ENCODE measurements around the gene DROSHA.
"Not testable (repeated sequence)": the region's sequence is repeated elsewhere in the genome, so short reads cannot be mapped to it uniquely, and the experiment has no call there.

Gene DROSHA

DNA sequence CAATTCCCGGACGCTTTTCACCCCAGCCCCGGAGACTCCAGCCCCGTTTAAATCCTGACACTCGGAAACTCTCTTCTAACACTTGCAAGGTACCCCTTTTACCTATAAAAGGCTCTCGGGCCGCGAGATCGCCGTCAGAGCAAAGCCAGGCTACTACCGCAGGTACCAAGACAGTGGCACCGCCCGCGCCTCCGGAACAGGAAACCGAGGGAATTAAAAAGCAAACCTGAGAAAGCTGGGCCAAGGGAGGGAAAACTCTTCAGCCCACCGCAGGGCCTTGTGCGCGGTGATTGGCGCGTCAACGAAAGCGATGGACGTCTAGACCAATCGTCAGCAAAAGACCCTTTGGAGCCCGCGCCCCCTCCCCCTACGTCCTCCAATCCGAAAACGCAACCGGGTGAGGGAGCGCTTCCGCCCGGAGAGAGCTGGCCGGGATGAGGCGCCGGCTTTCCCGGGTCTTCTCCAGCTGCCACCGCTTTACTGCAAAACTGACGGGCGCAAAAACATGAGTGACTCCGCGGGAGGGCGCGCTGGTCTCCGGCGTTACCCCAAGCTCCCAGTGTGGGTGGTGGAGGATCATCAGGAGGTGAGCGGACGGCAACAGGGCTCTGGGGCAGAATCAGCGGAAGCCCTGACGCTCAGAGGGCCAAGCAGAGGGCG is at the start of gene DROSHA, which contains the start of gene C5orf22:
Gene DROSHA, minus strand, starts transcription at position 206 of the 660 bp plus-strand sequence. CDS start 3,034 bp downstream, outside the sequence.
Gene C5orf22, plus strand, starts transcription at position 414 of the 660 bp plus-strand sequence. Its CDS starts 92 bp downstream, at position 506.
- DNase-seq, result peak; percentile 98

DNA sequence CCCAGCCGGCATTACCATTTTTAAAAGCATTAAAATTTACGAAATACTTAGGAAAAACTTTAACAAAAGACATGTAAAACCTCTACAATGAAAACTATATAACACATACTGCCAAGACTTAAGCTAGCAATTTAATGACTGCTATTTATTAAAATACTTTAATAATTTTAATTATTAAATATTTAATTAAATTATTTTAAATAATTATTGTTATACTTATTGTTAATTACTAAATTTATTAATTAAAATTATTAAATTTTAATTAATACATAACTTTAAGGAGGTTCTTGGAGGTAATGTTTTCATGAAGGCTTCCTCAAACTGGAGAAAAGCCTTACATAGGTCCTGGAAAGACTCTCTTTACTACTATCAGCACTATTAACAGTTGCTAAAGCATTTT is 47.7 kb upstream of the DROSHA start:
- no peak for DNase-seq

GRCh38 chr5:31577438-31577837 is 45.5 kb upstream of the DROSHA start:
- DNase-seq, result no peak

- no peak for DNase-seq
Observed at GRCh38 chr5:31574772-31575171, 42.9 kb upstream of the DROSHA start.

DNA sequence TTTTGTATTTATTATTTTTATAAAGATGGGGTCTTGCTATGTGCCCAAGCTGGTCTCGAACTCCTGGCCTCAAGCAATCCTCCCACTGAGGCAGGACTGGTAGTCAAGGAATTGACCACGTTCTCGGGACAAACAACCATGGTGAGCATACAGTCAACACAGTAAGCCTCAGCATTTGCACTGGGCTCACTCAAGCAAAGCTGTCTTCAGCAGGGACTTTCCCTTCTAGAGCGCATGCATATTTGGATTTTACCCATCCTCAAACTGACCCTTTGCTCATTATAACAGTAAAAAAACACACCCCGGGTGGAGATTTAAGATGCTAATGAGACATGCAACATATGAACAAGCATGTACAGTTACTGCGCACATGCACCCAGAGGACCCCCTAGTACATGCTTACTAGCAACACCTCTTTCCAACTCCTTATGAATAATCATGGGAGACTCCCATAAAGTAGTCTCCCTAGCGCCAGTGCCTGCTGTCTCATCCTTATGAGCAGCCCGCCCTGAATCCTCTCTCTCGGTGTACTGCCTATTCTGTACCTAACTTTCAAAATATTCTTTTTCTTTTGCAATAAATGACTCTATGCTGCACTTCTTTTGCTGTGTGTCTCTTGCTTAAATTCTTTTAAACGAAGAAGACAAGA is 41.7 kb upstream of the DROSHA start:
- DNase-seq, result no peak

DNA sequence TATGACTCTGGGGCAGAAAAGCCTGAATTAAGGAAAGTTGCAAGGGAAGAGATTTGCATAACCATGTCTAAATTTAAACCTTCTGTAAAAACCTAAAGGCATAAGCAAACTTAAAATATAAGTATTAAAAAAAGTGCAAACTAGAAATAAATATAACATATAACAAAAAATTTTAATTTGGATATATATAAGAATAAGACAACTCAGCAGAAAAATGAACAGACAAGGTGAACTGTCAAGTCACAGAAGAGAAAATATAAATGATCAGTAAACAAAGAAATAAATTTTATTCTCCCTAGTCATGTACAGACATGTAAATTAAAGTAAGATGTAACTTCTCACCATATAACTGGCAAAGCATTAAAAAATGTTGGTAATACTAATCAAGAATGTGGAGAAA is 37.2 kb upstream of the DROSHA start:
- DNase-seq, result no peak

- no peak for DNase-seq
Observed at GRCh38 chr5:31568302-31568835, 36.5 kb upstream of the DROSHA start.

- not testable (repeated sequence) for DNase-seq
Observed at GRCh38 chr5:31566362-31566761, 34.5 kb upstream of the DROSHA start.

GRCh38 chr5:31563216-31563615 is 31.3 kb upstream of the DROSHA start:
- no peak for DNase-seq

- DNase-seq, result no peak
Observed at GRCh38 chr5:31561946-31562345, 30.1 kb upstream of the DROSHA start.

GRCh38 chr5:31559942-31560341 is 28.0 kb upstream of the DROSHA start:
- no peak for DNase-seq

GRCh38 chr5:31556461-31556860 is 24.6 kb upstream of the DROSHA start:
- no peak for DNase-seq

DNA sequence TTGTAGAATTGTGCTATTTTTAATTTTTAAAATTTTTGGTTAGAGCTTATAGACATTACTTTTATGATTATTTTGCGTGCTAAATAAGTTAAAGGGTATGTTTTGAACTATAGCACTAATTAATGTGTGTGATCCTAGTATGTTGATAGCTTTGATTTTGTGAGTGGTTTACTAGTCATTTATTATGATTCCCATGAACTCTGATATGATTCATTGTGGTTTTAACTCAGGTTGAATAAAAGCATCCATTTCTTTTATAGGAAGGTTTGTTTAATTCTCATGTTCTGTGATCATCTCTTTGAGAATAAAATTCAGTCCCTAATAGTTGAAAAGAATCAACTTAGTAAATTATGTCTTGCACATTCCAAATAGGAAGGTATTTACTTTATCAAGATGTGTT is 22.7 kb upstream of the DROSHA start:
- no peak for DNase-seq

- no peak for DNase-seq
Observed at GRCh38 chr5:31553863-31554262, 22.0 kb upstream of the DROSHA start.

DNA sequence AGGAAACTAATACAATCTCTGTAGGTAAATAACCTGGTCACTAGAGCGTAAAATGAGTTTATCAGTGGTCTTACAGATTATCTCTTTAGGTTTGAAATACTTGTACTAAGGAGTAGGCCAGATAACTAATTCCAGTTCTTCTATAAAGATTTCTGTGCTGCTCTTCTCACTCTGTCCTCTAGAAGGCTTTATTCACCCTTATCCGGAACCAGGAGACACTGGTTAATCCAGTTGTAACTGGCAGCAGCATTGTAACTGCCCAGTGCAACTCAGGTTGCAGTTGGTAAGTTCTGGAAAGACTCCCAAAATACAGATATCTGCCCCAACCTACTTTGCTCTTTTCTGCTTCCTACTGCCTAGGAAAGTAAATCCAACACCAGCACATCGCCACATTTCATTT is 20.0 kb upstream of the DROSHA start:
- DNase-seq, result no peak

DNA sequence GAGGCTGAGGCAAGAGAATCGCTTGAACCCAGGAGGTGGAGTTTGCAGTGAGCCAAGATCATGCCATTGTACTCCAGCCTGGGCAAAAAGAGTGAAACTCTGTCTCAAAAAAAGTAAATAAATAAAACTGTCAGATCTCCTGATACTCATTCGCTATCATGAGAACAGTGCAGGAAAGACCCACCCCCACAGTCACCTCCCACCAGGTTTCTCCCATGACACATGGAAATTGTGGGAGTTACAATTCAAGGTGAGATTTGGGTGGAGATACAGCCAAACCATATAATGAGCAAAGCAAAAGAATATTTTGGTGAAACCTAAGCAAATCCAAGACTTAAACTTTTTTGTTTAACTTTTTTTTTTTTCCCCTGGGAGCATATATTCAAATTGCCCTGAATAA is 17.2 kb upstream of the DROSHA start:
- not testable (repeated sequence) for DNase-seq

GRCh38 chr5:31537851-31538250 is 6.0 kb upstream of the DROSHA start:
- peak; percentile 56 for DNase-seq

- DNase-seq, result no peak
Observed at GRCh38 chr5:31537349-31537748, 5.5 kb upstream of the DROSHA start.

DNA sequence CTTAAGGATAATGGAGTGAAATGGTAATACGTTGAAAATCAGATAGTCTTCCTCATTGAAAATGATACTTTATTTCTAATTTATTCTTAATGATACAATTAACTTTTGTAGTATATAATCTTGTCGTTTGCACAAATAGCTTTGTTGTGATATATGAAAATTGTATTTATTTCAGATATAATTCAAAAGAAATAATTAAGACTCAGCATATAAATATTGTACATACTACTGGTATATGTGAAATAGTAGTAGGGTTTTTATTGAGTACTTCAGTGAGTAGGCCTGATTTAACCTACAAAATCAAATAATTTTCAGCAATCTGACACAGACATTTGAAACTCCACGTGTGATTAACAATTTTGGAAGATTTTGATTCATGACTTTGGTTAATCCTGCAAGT is 5.0 kb upstream of the DROSHA start:
- no peak for DNase-seq

DNA sequence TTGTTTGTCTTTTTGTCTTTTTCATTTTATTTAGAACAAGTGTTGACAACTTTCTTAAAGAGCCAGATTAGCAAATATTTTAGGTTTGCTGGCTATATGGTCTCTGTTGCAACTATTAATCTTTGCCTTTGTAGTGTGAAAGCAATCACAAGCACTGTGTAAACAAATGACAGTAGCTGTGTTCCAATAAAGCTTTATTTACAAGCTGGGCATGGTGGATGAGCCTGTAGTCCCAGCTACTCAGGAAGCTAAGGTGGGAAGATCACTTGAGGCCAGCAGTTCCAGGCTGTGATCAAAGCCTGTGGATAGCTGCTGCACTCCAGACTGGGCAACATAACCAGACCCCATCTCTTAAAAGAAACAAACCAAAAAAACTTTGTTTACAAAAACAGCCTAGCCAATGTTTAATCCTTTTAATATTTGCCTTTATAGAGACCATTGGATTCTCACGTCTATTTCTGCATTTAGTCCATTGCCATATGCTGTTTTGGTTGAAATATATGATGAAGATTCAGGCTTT is 2.7 kb upstream of the DROSHA start:
- DNase-seq, result no peak

GRCh38 chr5:31531543-31531887 is 378 bp downstream of the DROSHA start:
- DNase-seq, result peak; percentile 12

DNA sequence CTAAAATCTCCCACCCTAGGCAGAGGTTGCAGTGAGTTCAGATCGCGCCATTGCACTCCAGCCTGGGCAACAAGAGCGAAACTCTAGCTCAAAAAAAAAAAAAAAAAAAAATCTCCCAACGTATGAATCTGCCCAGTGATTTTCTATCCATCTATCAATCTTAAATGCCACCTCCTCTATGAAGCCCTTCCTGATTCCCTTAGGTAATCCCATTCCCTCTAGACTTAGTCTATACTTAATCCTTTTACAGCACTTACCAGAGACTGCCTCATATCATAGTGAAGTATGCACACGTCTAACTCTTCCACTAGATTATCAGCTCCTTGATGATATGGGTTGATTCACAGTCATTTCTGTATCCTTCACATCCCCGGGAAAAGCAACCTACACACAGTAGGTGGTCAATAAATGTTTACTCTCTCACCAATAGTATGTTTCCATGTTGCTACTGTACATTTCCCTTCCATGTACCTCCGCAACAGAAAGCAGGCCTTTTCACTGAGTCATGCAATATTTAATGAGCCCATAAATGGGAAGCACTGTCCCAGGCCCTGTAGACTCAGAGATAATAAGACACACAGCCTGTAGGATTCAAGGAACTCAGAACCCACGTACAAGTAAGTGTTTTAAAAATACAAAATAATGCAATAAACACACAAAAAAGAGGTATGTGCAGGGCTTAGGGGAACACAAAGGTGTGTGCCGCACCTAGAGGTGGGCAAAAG is 1.2 kb downstream of the DROSHA start:
- peak; percentile 65 for DNase-seq

DNA sequence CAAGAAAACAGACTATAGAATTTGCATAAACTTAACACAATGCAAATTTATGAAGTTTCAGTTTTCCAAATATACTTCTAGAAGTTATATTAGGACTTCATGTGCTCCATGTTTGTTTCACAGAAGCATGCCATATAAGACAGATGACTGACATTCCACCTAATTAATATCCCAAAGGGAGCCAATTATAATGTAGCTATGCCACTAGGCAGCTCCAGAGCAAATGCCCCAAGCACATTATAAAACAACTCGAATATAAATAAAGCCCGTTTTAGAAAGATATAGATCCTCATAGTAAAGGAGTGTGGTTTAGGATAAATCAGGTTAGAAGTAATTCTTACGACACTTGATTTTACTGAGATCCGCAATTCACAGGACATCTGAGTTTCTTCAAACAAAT is 8.9 kb downstream of the DROSHA start:
- DNase-seq, result no peak

DNA sequence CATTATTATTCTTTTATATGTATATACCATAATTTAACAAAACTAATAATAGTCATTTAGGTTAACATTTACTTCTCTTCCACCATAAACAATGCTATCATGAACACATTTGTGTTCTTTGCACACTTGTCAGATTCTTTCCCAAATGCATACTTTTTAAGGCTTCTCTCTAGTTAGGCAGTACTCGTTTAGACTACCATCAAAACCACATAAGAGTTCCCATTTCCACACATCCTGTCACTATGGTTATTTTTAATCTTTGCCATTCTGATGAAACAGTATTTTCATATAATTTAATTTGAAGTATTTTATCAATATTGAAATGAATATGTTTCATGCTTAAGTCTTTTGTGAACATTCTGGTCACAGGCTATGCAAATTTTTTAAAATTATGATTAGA is 15.1 kb downstream of the DROSHA start:
- no peak for DNase-seq
